CD4-positive, alpha-beta T cell treated with Interleukin-17A for 1 hour (primary cell): ENCODE results near the gene CADPS.

Source experiments
- DNase-seq: peaks from one replicate; pipeline ENCODE4 v3.0.0-alpha.2; 2020

Gene CADPS

GRCh38 chr3:62872318-62872717 lies 2.9 kb downstream of the CADPS start:
- no peak for DNase-seq

- DNase-seq: no peak
Measured at GRCh38 chr3:62870321-62870720, 4.9 kb downstream of the CADPS start.

- DNase-seq: no peak
Measured at GRCh38 chr3:62863648-62864047, 11.6 kb downstream of the CADPS start.

GRCh38 chr3:62859203-62859791 lies 15.9 kb downstream of the CADPS start:
- no peak for DNase-seq

- no peak for DNase-seq
Measured at GRCh38 chr3:62845996-62846395, 29.2 kb downstream of the CADPS start.

GRCh38 chr3:62843508-62843907 lies 31.7 kb downstream of the CADPS start:
- DNase-seq: no peak

GRCh38 chr3:62839748-62840147 lies 35.5 kb downstream of the CADPS start:
- DNase-seq: no peak

- DNase-seq: no peak
Measured at GRCh38 chr3:62837145-62837787, 38.0 kb downstream of the CADPS start.

- DNase-seq: no peak
Measured at GRCh38 chr3:62835554-62836236, 39.5 kb downstream of the CADPS start.

GRCh38 chr3:62833538-62833937 lies 41.7 kb downstream of the CADPS start:
- no peak for DNase-seq

- no peak for DNase-seq
Measured at GRCh38 chr3:62832553-62832952, 42.7 kb downstream of the CADPS start.

- DNase-seq: no peak
Measured at GRCh38 chr3:62830727-62831322, 44.4 kb downstream of the CADPS start.

- DNase-seq: no peak
Measured at GRCh38 chr3:62827550-62827949, 47.7 kb downstream of the CADPS start.

GRCh38 chr3:62824965-62825592 lies 50.1 kb downstream of the CADPS start:
- no peak for DNase-seq

GRCh38 chr3:62823461-62824050 lies 51.7 kb downstream of the CADPS start:
- no peak for DNase-seq

- no peak for DNase-seq
Measured at GRCh38 chr3:62822905-62823304, 52.3 kb downstream of the CADPS start.

GRCh38 chr3:62818347-62818746 lies 56.9 kb downstream of the CADPS start:
- DNase-seq: no peak

- no peak for DNase-seq
Measured at GRCh38 chr3:62817678-62818077, 57.5 kb downstream of the CADPS start.

- DNase-seq: no peak
Measured at GRCh38 chr3:62815981-62816380, 59.2 kb downstream of the CADPS start.

GRCh38 chr3:62812631-62813030 lies 62.6 kb downstream of the CADPS start:
- DNase-seq: no peak

GRCh38 chr3:62811119-62811518 lies 64.1 kb downstream of the CADPS start:
- DNase-seq: no peak

GRCh38 chr3:62809369-62809768 lies 65.8 kb downstream of the CADPS start:
- DNase-seq: no peak
